Measurements from ENCODE around the gene TTLL8.
"Not testable (repeated sequence)": the region's sequence is repeated elsewhere in the genome, so short reads cannot be mapped to it uniquely, and the experiment has no call there.

The TTLL8 gene

GRCh38 chr22:50058061-50058905 lies at the start of gene TTLL8:
Gene TTLL8, minus strand, starts transcription at chr22:50058298.
- no peak for DNase-seq

- DNase-seq: no peak
Observed at GRCh38 chr22:50107529-50107928, 49.4 kb upstream of the TTLL8 start.

- no peak for DNase-seq
Observed at GRCh38 chr22:50105208-50106100, 47.4 kb upstream of the TTLL8 start.

- no peak for DNase-seq
Observed at GRCh38 chr22:50104141-50104544, 46.0 kb upstream of the TTLL8 start.

- peak; percentile 25 for DNase-seq
Observed at GRCh38 chr22:50102946-50103345, 44.8 kb upstream of the TTLL8 start.

- no peak for DNase-seq
Observed at GRCh38 chr22:50101870-50102565, 43.9 kb upstream of the TTLL8 start.

GRCh38 chr22:50098052-50098451 lies 40.0 kb upstream of the TTLL8 start:
- no peak for DNase-seq

GRCh38 chr22:50092342-50092741 lies 34.2 kb upstream of the TTLL8 start:
- DNase-seq: no peak

GRCh38 chr22:50091092-50091768 lies 33.1 kb upstream of the TTLL8 start:
- DNase-seq: no peak

- DNase-seq: no peak
Observed at GRCh38 chr22:50090412-50090714, 32.3 kb upstream of the TTLL8 start.

GRCh38 chr22:50089682-50090411 lies 31.7 kb upstream of the TTLL8 start, which contains the start of gene MOV10L1:
Gene MOV10L1, plus strand, starts transcription at chr22:50090006. Its CDS starts 83 bp downstream, at chr22:50090089.
- no peak for DNase-seq

GRCh38 chr22:50089231-50089630 lies 31.1 kb upstream of the TTLL8 start:
- DNase-seq: no peak

- no peak for DNase-seq
Observed at GRCh38 chr22:50088096-50088495, 30.0 kb upstream of the TTLL8 start.

- DNase-seq: no peak
Observed at GRCh38 chr22:50087646-50088045, 29.5 kb upstream of the TTLL8 start.

- not testable (repeated sequence) for DNase-seq
Observed at GRCh38 chr22:50086975-50087374, 28.9 kb upstream of the TTLL8 start.

- no peak for DNase-seq
Observed at GRCh38 chr22:50086526-50086925, 28.4 kb upstream of the TTLL8 start.

GRCh38 chr22:50085211-50085972 lies 27.3 kb upstream of the TTLL8 start, which contains the start of gene MLC1:
Gene MLC1, minus strand, starts transcription at chr22:50085426. Its CDS starts 524 bp downstream, at chr22:50084902.
- no peak for DNase-seq

GRCh38 chr22:50084614-50085021 lies 26.5 kb upstream of the TTLL8 start:
- no peak for DNase-seq

- no peak for DNase-seq
Observed at GRCh38 chr22:50084080-50084477, 26.0 kb upstream of the TTLL8 start.

- no peak for DNase-seq
Observed at GRCh38 chr22:50083462-50084079, 25.5 kb upstream of the TTLL8 start.
